ENCODE results near the gene LLGL2. TPM values are rescaled to one million over a fixed set of nuclear protein-coding genes. Genes with fewer than 3 reads are reported as not detected.
A peak's percentile ranks its signal among the peaks of the same experiment; 100 is the strongest.

The LLGL2 gene
- total RNA-seq, 1 donor from 2014 or later: 44.5 TPM

DNA sequence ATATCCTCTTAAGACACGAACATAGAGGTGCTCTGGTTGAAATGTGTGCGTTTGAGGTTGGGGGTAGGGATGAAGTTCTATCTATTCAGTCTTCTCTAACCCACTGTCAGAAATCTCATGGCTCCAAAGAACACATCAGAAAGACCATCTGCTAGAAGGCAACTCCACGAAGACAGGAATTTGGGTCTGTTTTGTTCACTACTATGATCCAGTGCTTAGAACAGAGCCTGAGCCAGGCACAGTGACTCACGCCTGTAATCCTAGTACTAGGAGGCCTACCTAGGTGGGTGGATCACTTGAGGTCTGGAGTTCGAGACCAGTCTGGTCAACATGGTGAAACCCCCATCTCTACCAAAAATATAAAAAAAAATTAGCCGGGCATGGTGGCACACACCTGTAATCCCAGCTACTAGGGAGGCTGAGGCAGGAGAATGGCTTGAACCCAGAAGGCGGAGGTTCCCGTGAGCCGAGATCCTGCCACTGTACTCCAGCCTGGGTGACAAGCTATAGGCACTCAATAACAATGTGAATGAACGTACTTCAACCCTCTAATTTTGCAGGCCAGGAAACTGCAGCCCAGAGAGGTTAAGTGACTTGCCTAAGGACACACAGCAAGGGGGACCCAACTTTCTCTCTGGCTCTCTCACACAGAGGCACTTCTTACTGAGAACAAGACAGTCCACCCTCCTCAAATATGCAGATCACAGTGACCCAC lies 12.4 kb upstream of the LLGL2 start:
- Histone ChIP-seq H3K4me3 (ENCODE audit: low read depth, low read length) (no peak overlapping the region), H3K36me3 (ENCODE audit: control insufficient read depth, insufficient read depth, low read length) (peaks cover 3% of the 10 kb centered on the region)

DNA sequence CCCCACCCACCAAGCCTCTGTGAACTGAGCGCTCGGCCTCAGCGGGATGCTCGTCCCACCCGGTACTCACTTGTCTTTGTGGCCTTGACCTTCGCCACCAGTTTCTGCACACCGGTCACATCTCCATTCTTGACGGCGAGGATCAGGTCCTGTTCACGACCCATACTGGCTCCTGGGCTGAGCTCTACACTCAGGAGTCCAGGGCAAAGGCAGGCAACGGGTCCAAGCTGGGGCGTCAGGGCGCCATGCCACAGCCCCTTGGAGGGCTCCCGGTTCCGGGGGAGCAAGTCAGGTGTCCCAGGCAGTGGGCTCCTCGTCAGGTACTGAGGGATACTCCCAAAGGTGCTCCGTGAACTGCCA lies 11.9 kb upstream of the LLGL2 start:
- H3K36me3 ChIP-seq (ENCODE audit: control insufficient read depth, insufficient read depth, low read length): peaks cover 3% of the 10 kb centered on the region
- H3K4me3 ChIP-seq (ENCODE audit: low read depth, low read length): no peak overlapping the region
- DNase-seq (ENCODE audit: low read depth): no peak
- FAIRE-seq: no peak
- no peaks in the 10 kb centered on the region for H3K27me3 ChIP-seq (ENCODE audit: control insufficient read depth, insufficient read depth, low read length)
- TF ChIP-seq, protein P1, sequence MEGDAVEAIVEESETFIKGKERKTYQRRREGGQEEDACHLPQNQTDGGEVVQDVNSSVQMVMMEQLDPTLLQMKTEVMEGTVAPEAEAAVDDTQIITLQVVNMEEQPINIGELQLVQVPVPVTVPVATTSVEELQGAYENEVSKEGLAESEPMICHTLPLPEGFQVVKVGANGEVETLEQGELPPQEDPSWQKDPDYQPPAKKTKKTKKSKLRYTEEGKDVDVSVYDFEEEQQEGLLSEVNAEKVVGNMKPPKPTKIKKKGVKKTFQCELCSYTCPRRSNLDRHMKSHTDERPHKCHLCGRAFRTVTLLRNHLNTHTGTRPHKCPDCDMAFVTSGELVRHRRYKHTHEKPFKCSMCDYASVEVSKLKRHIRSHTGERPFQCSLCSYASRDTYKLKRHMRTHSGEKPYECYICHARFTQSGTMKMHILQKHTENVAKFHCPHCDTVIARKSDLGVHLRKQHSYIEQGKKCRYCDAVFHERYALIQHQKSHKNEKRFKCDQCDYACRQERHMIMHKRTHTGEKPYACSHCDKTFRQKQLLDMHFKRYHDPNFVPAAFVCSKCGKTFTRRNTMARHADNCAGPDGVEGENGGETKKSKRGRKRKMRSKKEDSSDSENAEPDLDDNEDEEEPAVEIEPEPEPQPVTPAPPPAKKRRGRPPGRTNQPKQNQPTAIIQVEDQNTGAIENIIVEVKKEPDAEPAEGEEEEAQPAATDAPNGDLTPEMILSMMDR (IDR thresholded peaks at IDR 0.05; ENCODE audit: insufficient read depth, low read length, severe bottlenecking): no peak

More for the DNA sequence above, 12.4 kb upstream of the LLGL2 start:
- TF ChIP-seq, protein P1 (IDR thresholded peaks at IDR 0.05; ENCODE audit: insufficient read depth, low read length, severe bottlenecking): no peak
- FAIRE-seq (no peak), DNase-seq (ENCODE audit: low read depth) (no peak)
- no peaks in the 10 kb centered on the region for H3K27me3 ChIP-seq (ENCODE audit: control insufficient read depth, insufficient read depth, low read length)

- no peak for FAIRE-seq
- peaks cover 4% of the 10 kb centered on the region for H3K36me3 ChIP-seq (ENCODE audit: control insufficient read depth, insufficient read depth, low read length)
- TF ChIP-seq, protein P1 (IDR thresholded peaks at IDR 0.05; ENCODE audit: insufficient read depth, low read length, severe bottlenecking): no peak
- H3K27me3 ChIP-seq (ENCODE audit: control insufficient read depth, insufficient read depth, low read length): no peaks in the 10 kb centered on the region
- DNase-seq (ENCODE audit: low read depth): peak; percentile 70
- peak overlapping the region; percentile 75 for H3K4me3 ChIP-seq (ENCODE audit: low read depth, low read length)
Measured at GRCh38 chr17:75514299-75514918, 11.1 kb upstream of the LLGL2 start.

DNA sequence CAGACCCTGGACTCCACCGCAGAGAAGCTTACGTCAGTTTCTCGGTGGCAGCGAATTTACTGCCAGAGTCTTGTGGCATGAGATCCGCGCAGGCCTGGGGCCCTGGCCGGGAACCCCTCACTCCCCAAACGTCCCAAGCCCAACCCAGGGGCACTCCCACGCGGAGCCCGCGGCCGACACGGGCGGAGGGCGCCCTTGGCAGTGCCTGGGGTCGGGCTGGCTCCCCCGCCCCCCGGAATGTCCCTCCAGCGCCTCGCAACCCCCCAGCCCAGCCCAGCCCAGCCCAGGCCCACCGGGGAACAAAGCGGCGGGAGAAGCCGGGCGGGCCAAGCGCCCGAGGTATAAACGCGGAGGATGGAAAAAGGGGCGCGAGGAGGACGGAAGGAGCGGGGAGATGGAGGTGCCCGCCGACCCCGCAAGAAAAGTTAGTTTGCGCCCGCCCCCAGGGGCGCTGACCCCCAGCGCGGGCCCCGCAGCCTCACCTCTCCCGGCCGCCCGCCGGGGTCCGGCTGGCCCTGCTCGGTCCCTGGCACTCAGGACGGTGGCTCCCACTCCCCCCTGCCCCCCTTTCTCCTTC lies 10.5 kb upstream of the LLGL2 start:
- TF ChIP-seq, protein P1 (IDR thresholded peaks at IDR 0.05; ENCODE audit: insufficient read depth, low read length, severe bottlenecking): no peak
- no peaks in the 10 kb centered on the region for H3K27me3 ChIP-seq (ENCODE audit: control insufficient read depth, insufficient read depth, low read length)
- H3K4me3 ChIP-seq (ENCODE audit: low read depth, low read length): peak overlapping the region; percentile 75
- FAIRE-seq (no peak), DNase-seq (ENCODE audit: low read depth) (no peak)
- peaks cover 6% of the 10 kb centered on the region for H3K36me3 ChIP-seq (ENCODE audit: control insufficient read depth, insufficient read depth, low read length)

GRCh38 chr17:75515496-75516254 lies 9.8 kb upstream of the LLGL2 start, which contains the start of gene CASKIN2:
Gene CASKIN2 (minus strand): TSS chr17:75515537. CDS start chr17:75513804, 1,733 bp downstream.
- no peak for FAIRE-seq

More at GRCh38 chr17:75515496-75516254, 9.8 kb upstream of the LLGL2 start, which contains the start of gene CASKIN2:
- TF ChIP-seq, protein P1 (IDR thresholded peaks at IDR 0.05; ENCODE audit: insufficient read depth, low read length, severe bottlenecking): peak; percentile 100
- Histone ChIP-seq H3K4me3 (ENCODE audit: low read depth, low read length) (peak within 1 kb of the TSS; percentile 75), H3K27me3 (ENCODE audit: control insufficient read depth, insufficient read depth, low read length) (no peaks in the 10 kb centered on the region), H3K36me3 (ENCODE audit: control insufficient read depth, insufficient read depth, low read length) (peaks cover 6% of the 10 kb centered on the region)
- DNase-seq (ENCODE audit: low read depth): peak; percentile 70
